ENCODE results near the gene C14orf132.

Gene C14orf132

GRCh38 chr14:96082420-96083300 is 43.5 kb downstream of the C14orf132 start:
- no peak for DNase-seq (ENCODE audit: low read depth in 2 of 2)

GRCh38 chr14:96083667-96084320 is 44.6 kb downstream of the C14orf132 start:
- no peak for DNase-seq (ENCODE audit: low read depth in 2 of 2)

GRCh38 chr14:96084796-96085195 is 45.6 kb downstream of the C14orf132 start:
- DNase-seq (ENCODE audit: low read depth in 2 of 2), result no peak

- no peak for DNase-seq (ENCODE audit: low read depth in 2 of 2)
These were observed 46.2 kb downstream of the C14orf132 start for GRCh38 chr14:96085369-96085768.

GRCh38 chr14:96086032-96086431 is 46.9 kb downstream of the C14orf132 start:
- DNase-seq (ENCODE audit: low read depth in 2 of 2), result no peak

GRCh38 chr14:96086574-96087077 is 47.5 kb downstream of the C14orf132 start:
- DNase-seq (ENCODE audit: low read depth in 2 of 2), result no peak

GRCh38 chr14:96088074-96088473 is 48.9 kb downstream of the C14orf132 start:
- no peak for DNase-seq (ENCODE audit: low read depth in 2 of 2)

GRCh38 chr14:96088481-96088880 is 49.3 kb downstream of the C14orf132 start:
- DNase-seq (ENCODE audit: low read depth in 2 of 2), result no peak

GRCh38 chr14:96088911-96089310 is 49.7 kb downstream of the C14orf132 start:
- no peak for DNase-seq (ENCODE audit: low read depth in 2 of 2)

GRCh38 chr14:96089401-96089800 is 50.2 kb downstream of the C14orf132 start:
- no peak for DNase-seq (ENCODE audit: low read depth in 2 of 2)

- no peak for DNase-seq (ENCODE audit: low read depth in 2 of 2)
These were observed 51.4 kb downstream of the C14orf132 start for GRCh38 chr14:96090441-96091148.

GRCh38 chr14:96091149-96091693 is 52.1 kb downstream of the C14orf132 start:
- no peak for DNase-seq (ENCODE audit: low read depth in 2 of 2)

- DNase-seq (ENCODE audit: low read depth in 2 of 2), result no peak
These were observed 52.8 kb downstream of the C14orf132 start for GRCh38 chr14:96091941-96092411.

- no peak for DNase-seq (ENCODE audit: low read depth in 2 of 2)
These were observed 53.8 kb downstream of the C14orf132 start for GRCh38 chr14:96092936-96093335.

- DNase-seq (ENCODE audit: low read depth in 2 of 2), result no peak
These were observed 55.0 kb downstream of the C14orf132 start for GRCh38 chr14:96094211-96094610.

GRCh38 chr14:96094656-96095055 is 55.5 kb downstream of the C14orf132 start:
- no peak for DNase-seq (ENCODE audit: low read depth in 2 of 2)

- no peak for DNase-seq (ENCODE audit: low read depth in 2 of 2)
These were observed 55.9 kb downstream of the C14orf132 start for GRCh38 chr14:96095058-96095457.

- no peak for DNase-seq (ENCODE audit: low read depth in 2 of 2)
These were observed 56.7 kb downstream of the C14orf132 start for GRCh38 chr14:96095581-96096476.

GRCh38 chr14:96096639-96097610 is 57.8 kb downstream of the C14orf132 start:
- no peak for DNase-seq (ENCODE audit: low read depth in 2 of 2)

GRCh38 chr14:96097752-96098151 is 58.6 kb downstream of the C14orf132 start:
- DNase-seq (ENCODE audit: low read depth in 2 of 2), result no peak

All from stimulated activated CD4-positive, alpha-beta T cell treated with anti-CD3 and anti-CD28 coated beads, Interleukin-4, amount 100 ng/mL, for 48 hours (primary cell).